H9 (cell line): ENCODE measurements around the gene TECTA. TPM values are rescaled to one million over a fixed set of nuclear protein-coding genes. Genes with fewer than 3 reads are reported as not detected.
"Not testable (repeated sequence)": the region's sequence is repeated elsewhere in the genome, so short reads cannot be mapped to it uniquely, and the experiment has no call there.

Source experiments
- DNase-seq: peaks from one replicate; pipeline ENCODE4 v3.0.0-alpha.2; 2017
- H2AFZ ChIP-seq: one replicate; pipeline ENCODE4 v1.6.1; 2013; ENCODE audit warnings: mild to moderate bottlenecking, low read length, control low read depth, moderate library complexity
- H2AK5ac ChIP-seq: 2 replicates; pipeline ENCODE4 v1.6.1; 2013; ENCODE audit warnings: low read length, control low read depth, mixed read lengths; ENCODE audit not compliant: insufficient read length
- H2BK120ac ChIP-seq: one replicate; pipeline ENCODE4 v1.6.1; 2013; ENCODE audit warnings: low read depth, mild to moderate bottlenecking, low read length, control low read depth, inconsistent platforms; ENCODE audit not compliant: poor library complexity, severe bottlenecking
- H2BK12ac ChIP-seq: 2 replicates; pipeline ENCODE4 v1.6.1; 2013; ENCODE audit warnings: low read length, control low read depth, mixed read lengths, low read depth; ENCODE audit not compliant: insufficient read length
- H2BK15ac ChIP-seq: 2 replicates; pipeline ENCODE4 v1.6.1; 2013; ENCODE audit warnings: low read depth, low read length, control low read depth
- H2BK20ac ChIP-seq: one replicate; pipeline ENCODE4 v1.6.1; 2013; ENCODE audit warnings: low read depth, mild to moderate bottlenecking, low read length, control low read depth, inconsistent platforms; ENCODE audit not compliant: poor library complexity, severe bottlenecking
- H2BK5ac ChIP-seq: 2 replicates; pipeline ENCODE4 v1.6.1; 2013; ENCODE audit warnings: low read length, control low read depth, mixed read lengths; ENCODE audit not compliant: insufficient read length
- H3K14ac ChIP-seq: 2 replicates; pipeline ENCODE4 v1.6.1; 2013; ENCODE audit warnings: low read length, control low read depth; ENCODE audit not compliant: insufficient read depth
- H3K18ac ChIP-seq: 2 replicates; pipeline ENCODE4 v1.6.1; 2013; ENCODE audit warnings: low read depth, mild to moderate bottlenecking, mixed read lengths, low read length, control low read depth; ENCODE audit not compliant: insufficient read length
- H3K23ac ChIP-seq: 2 replicates; pipeline ENCODE4 v1.6.1; 2013; ENCODE audit warnings: low read length, control low read depth, mixed read lengths, low read depth; ENCODE audit not compliant: insufficient read length
- H3K23me2 ChIP-seq: 2 replicates; pipeline ENCODE4 v1.6.1; 2013; ENCODE audit warnings: low read depth, mild to moderate bottlenecking, mixed read lengths, low read length, control low read depth; ENCODE audit not compliant: insufficient read length, poor library complexity, severe bottlenecking
- H3K27ac ChIP-seq: 2 replicates; pipeline ENCODE4 v1.5.1; 2013; ENCODE audit warnings: low read length, control low read depth, mixed read lengths, low read depth; ENCODE audit not compliant: insufficient read length
- H3K27me3 ChIP-seq: 2 replicates; pipeline ENCODE4 v1.6.1; 2013; ENCODE audit warnings: low read length, control low read depth, inconsistent platforms; ENCODE audit not compliant: insufficient read depth
- H3K4ac ChIP-seq: 2 replicates; pipeline ENCODE4 v1.6.1; 2013; ENCODE audit warnings: low read depth, mild to moderate bottlenecking, control low read depth, inconsistent platforms, low read length, moderate library complexity
- H3K4me1 ChIP-seq: 2 replicates; pipeline ENCODE4 v1.6.1; 2013; ENCODE audit warnings: low read length, control low read depth, inconsistent platforms; ENCODE audit not compliant: insufficient read depth
- H3K4me2 ChIP-seq: 2 replicates; pipeline ENCODE4 v1.6.1; 2013; ENCODE audit warnings: low read length, control low read depth, mixed read lengths; ENCODE audit not compliant: insufficient read length, insufficient read depth
- H3K56ac ChIP-seq: 2 replicates; pipeline ENCODE4 v1.6.1; 2013; ENCODE audit warnings: low read depth, mild to moderate bottlenecking, mixed read lengths, low read length, control low read depth; ENCODE audit not compliant: insufficient read length
- H3K79me1 ChIP-seq: 2 replicates; pipeline ENCODE4 v1.6.1; 2013; ENCODE audit warnings: low read depth, mild to moderate bottlenecking, moderate library complexity, low read length, control low read depth, inconsistent platforms; ENCODE audit not compliant: insufficient read depth, poor library complexity, severe bottlenecking
- H3K79me2 ChIP-seq: 2 replicates; pipeline ENCODE4 v1.6.1; 2013; ENCODE audit warnings: low read length, control low read depth, inconsistent platforms; ENCODE audit not compliant: insufficient read depth
- H3K9ac ChIP-seq: 2 replicates; pipeline ENCODE4 v1.6.1; 2013; ENCODE audit warnings: low read length, control low read depth, mixed read lengths; ENCODE audit not compliant: insufficient read length; ENCODE audit errors: extremely low read depth
- H3K9me3 ChIP-seq: one replicate; pipeline ENCODE4 v1.6.1; 2013; ENCODE audit warnings: low read depth, low read length, inconsistent platforms; ENCODE audit not compliant: control insufficient read depth
- H3T11ph ChIP-seq: one replicate; pipeline ENCODE4 v1.6.1; 2013; ENCODE audit warnings: mild to moderate bottlenecking, low read length, control low read depth, inconsistent platforms
- H4K20me1 ChIP-seq: one replicate; pipeline ENCODE4 v1.6.1; 2013; ENCODE audit not compliant: control insufficient read depth, insufficient read length, insufficient read depth
- H4K5ac ChIP-seq: 2 replicates; pipeline ENCODE4 v1.6.1; 2013; ENCODE audit warnings: low read depth, mild to moderate bottlenecking, mixed read lengths, low read length, control low read depth; ENCODE audit not compliant: insufficient read length
- H4K8ac ChIP-seq: replicated peaks from 2 replicates; pipeline ENCODE4 v1.6.1; 2013; ENCODE audit warnings: low read length, control low read depth, mixed read lengths, low read depth; ENCODE audit not compliant: insufficient read length
- H4K91ac ChIP-seq: 2 replicates; pipeline ENCODE4 v1.6.1; 2013; ENCODE audit warnings: low read depth, mild to moderate bottlenecking, moderate library complexity, mixed read lengths, low read length, control low read depth; ENCODE audit not compliant: insufficient read length
- H3K27ac Mint-ChIP-seq, 3 experiments: 2 replicates in 2 of 3; 3 replicates in 1 of 3; pipeline ENCODE4 v1.8.0; 2020 to 2021; ENCODE audit warnings: mixed read lengths in 3 of 3, mild to moderate bottlenecking in 1 of 3, moderate library complexity in 1 of 3
- H3K27me3 Mint-ChIP-seq: 2 replicates; pipeline ENCODE4 v1.8.0; 2021; ENCODE audit warnings: low read depth, mild to moderate bottlenecking, moderate library complexity, mixed read lengths
- H3K36me3 Mint-ChIP-seq, 3 experiments: 2 replicates in 2 of 3; 3 replicates in 1 of 3; pipeline ENCODE4 v1.8.0; 2020 to 2021; ENCODE audit warnings: low read depth in 3 of 3, mixed read lengths in 3 of 3; ENCODE audit not compliant: insufficient read depth in 1 of 3
- H3K4me1 Mint-ChIP-seq, 2 experiments: 2 replicates each; pipeline ENCODE4 v1.8.0; 2020; ENCODE audit warnings: mixed read lengths in 2 of 2
- H3K4me3 Mint-ChIP-seq, 2 experiments: 2 replicates in 1 of 2; 3 replicates in 1 of 2; pipeline ENCODE4 v1.8.0; 2020 to 2021; ENCODE audit warnings: mild to moderate bottlenecking in 2 of 2, mixed read lengths in 2 of 2, moderate library complexity in 1 of 2
- H3K9me3 Mint-ChIP-seq, 2 experiments: 2 replicates in 1 of 2; 3 replicates in 1 of 2; pipeline ENCODE4 v1.8.0; 2020; ENCODE audit warnings: mild to moderate bottlenecking in 2 of 2, mixed read lengths in 2 of 2, moderate library complexity in 1 of 2
- CTCF ChIP-seq: fragments of 200-600 bp; sonication (generic); conservative IDR thresholded peaks from 3 replicates; pipeline ENCODE4 v1.8.0; 2021; ENCODE audit warnings: antibody characterized with exemption, mild to moderate bottlenecking
- WGBS: extraction: QIAGEN DNeasy Blood & Tissue Kit; methylation state at CpG from one replicate; pipeline ENCODE4 v1.1.7; 2013; ENCODE audit warnings: missing lambda C conversion rate, low lambda C conversion rate, mixed read lengths; ENCODE audit not compliant: insufficient read length; ENCODE audit errors: extremely low coverage; 5-methylcytosine and 5-hydroxymethylcytosine counted together
- total RNA-seq: library from RNA; stranded (reverse); gene quantifications from 2 replicates; pipeline ENCODE4 v1.2.1, GENCODE V29; 2021

TECTA gene
- total RNA-seq, 1 experiment from 2014 or later, result 0.66 TPM

- peaks cover 5% of the 10 kb centered on the region; the same call in 1 of the 2 replicates for H3K4me1 ChIP-seq
- no peak overlapping the region for H4K8ac ChIP-seq
- no peak overlapping the region for H4K91ac ChIP-seq
- no peak overlapping the region for H3K9ac ChIP-seq
- no peak overlapping the region for H2BK20ac ChIP-seq
- H4K20me1 ChIP-seq, result no peaks in the 10 kb centered on the region
- no peak overlapping the region for H3K14ac ChIP-seq
- H2AK5ac ChIP-seq, result no peak overlapping the region
- no peak overlapping the region for H3K4ac ChIP-seq
- Mint-ChIP-seq H3K4me3 (no peak overlapping the region), H3K9me3 (no peaks in the 10 kb centered on the region), H3K27me3 (no peaks in the 10 kb centered on the region; the same call in 1 of the 2 replicates), H3K27ac (no peak overlapping the region), H3K36me3 (no peaks in the 10 kb centered on the region), H3K4me1 (peaks cover 27 to 29% of the 10 kb centered on the region in 2 experiments)
- no CpG with 5 or more reads among the region's 6 CpGs for WGBS
- no peak overlapping the region for H4K5ac ChIP-seq
- H3K27ac ChIP-seq, result no peak overlapping the region
- no peak overlapping the region for H3K23ac ChIP-seq
- H2BK5ac ChIP-seq, result no peak overlapping the region
- no peaks in the 10 kb centered on the region for H3K9me3 ChIP-seq
- no peak overlapping the region for H3T11ph ChIP-seq
- H3K56ac ChIP-seq, result no peak overlapping the region
- DNase-seq, result no peak
- H3K79me2 ChIP-seq, result no peaks in the 10 kb centered on the region
- H2BK120ac ChIP-seq, result no peak overlapping the region
- H3K18ac ChIP-seq, result no peak overlapping the region
- TF ChIP-seq CTCF, result no peak
- H3K27me3 ChIP-seq, result no peaks in the 10 kb centered on the region
- no peak overlapping the region for H3K4me2 ChIP-seq
- no peak overlapping the region for H2BK15ac ChIP-seq
- no peaks in the 10 kb centered on the region for H3K23me2 ChIP-seq
- no peaks in the 10 kb centered on the region for H3K79me1 ChIP-seq
- H2AFZ ChIP-seq, result no peak overlapping the region
- no peak overlapping the region for H2BK12ac ChIP-seq
Measured at GRCh38 chr11:121163658-121164308, 62.7 kb downstream of the TECTA start.

GRCh38 chr11:121177629-121178028 is 76.6 kb downstream of the TECTA start:
- not testable (repeated sequence) for H3K23ac ChIP-seq, H3K9ac ChIP-seq, H3K79me2 ChIP-seq, H3K4me2 ChIP-seq, H2BK12ac ChIP-seq, H2AFZ ChIP-seq, H2BK120ac ChIP-seq, H4K20me1 ChIP-seq, H3K79me1 ChIP-seq, H2BK20ac ChIP-seq, H3K4me3 Mint-ChIP-seq, H3K4me1 ChIP-seq, H3K9me3 ChIP-seq, H3K56ac ChIP-seq, H3K27me3 ChIP-seq, H3K4ac ChIP-seq, DNase-seq, H4K8ac ChIP-seq, H4K5ac ChIP-seq, H3T11ph ChIP-seq, H4K91ac ChIP-seq, H2BK5ac ChIP-seq, H2AK5ac ChIP-seq, H3K27ac Mint-ChIP-seq, H3K14ac ChIP-seq, H2BK15ac ChIP-seq, H3K27ac ChIP-seq, H3K27me3 Mint-ChIP-seq, H3K18ac ChIP-seq, H3K4me1 Mint-ChIP-seq, H3K23me2 ChIP-seq
- H3K36me3 Mint-ChIP-seq, result peaks cover 21 to 48% (median 39%) of the 10 kb centered on the region in 3 experiments
- no CpG with 5 or more reads among the region's 10 CpGs for WGBS
- H3K9me3 Mint-ChIP-seq, result peaks cover 48 to 51% of the 10 kb centered on the region in 2 experiments
